Fibroblast of lung (primary cell): ENCODE measurements around the gene TEX13D.

Experiments
- CTCF ChIP-seq, 2 donors: IDR thresholded peaks in 1 of 2; conservative IDR thresholded peaks in 1 of 2; 1 replicate in 1 of 2; 2 replicates in 1 of 2; pipeline ENCODE4 v1.5.1; 2011 to 2012; ENCODE audit warnings: low read length in 2 of 2, control low read depth in 1 of 2, inconsistent platforms in 1 of 2, low read depth in 1 of 2, mild to moderate bottlenecking in 1 of 2
- EZH2 ChIP-seq: IDR thresholded peaks from 2 replicates; pipeline ENCODE4 v1.5.1; 2012; ENCODE audit warnings: low read length, control low read depth, mild to moderate bottlenecking; ENCODE audit errors: missing control alignments

GRCh38 chrX:124362072-124362471 is 29.6 kb downstream of the TEX13D start:
- TF ChIP-seq CTCF (conservative IDR thresholded peaks at IDR 0.05 in 1 of 2, IDR thresholded peaks at IDR 0.05 in 1 of 2; ENCODE audit: low read depth in 1 of 2, low read length in 2 of 2) (no peak), EZH2 (no peak)
